ENCODE results near the gene ZNF236. TPM values are rescaled to one million over a fixed set of nuclear protein-coding genes. Genes with fewer than 3 reads are reported as not detected.

Gene ZNF236
- total and polyA plus RNA-seq, 2 of the 8 experiments (the other 6 are each of a cell fraction or from before 2014, with no cell fraction given), result 6.7 to 14.5 TPM

DNA sequence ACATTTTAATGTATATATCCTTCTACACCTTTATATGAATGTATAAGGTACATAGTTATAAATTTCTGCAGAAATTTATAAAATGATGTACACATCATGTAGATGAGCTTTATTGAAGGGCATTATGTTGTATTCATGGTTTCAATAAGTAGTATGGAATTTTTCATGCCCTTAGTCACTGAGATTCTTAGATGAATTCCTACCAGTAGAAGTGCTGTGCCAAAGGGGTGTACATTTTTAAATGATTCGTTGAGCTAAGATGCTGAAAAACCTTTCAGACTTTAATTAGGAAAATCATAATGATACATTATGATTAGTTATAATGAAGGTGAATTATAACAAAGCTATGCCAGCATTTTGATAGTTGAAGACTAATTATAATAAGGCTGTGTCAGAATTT lies 115.2 kb downstream of the ZNF236 start (continued):
- no peak for TF ChIP-seq SIRT6 (IDR thresholded peaks at IDR 0.05; ENCODE audit: low read length)
- no peak for TF ChIP-seq EGR1 (IDR thresholded peaks at IDR 0.05; ENCODE audit: borderline replicate concordance, low read depth, low read length)
- no peak for TF ChIP-seq NANOG (IDR thresholded peaks at IDR 0.05; ENCODE audit: insufficient read depth, low read depth, low read length, poor library complexity, severe bottlenecking)
- no peak for TF ChIP-seq CBX8 (IDR thresholded peaks at IDR 0.05; ENCODE audit: borderline replicate concordance, low read depth, low read length)

Measured in H1 (cell line).